GM21381 (cell line): ENCODE measurements around the gene PCDHGA8.
"Not testable (repeated sequence)": the region's sequence is repeated elsewhere in the genome, so short reads cannot be mapped to it uniquely, and the experiment has no call there.

Experiments used
- ATAC-seq: cut with Tn5 transposase; IDR thresholded peaks from one replicate; pipeline ENCODE4 v1.9.1; 2021; ENCODE audit warnings: mild to moderate bottlenecking, moderate library complexity; ENCODE audit not compliant: unreplicated experiment

PCDHGA8 gene

GRCh38 chr5:141430332-141431113, 38.1 kb downstream of the PCDHGA8 start, which contains the start of gene PCDHGA12:
Gene PCDHGA12, plus strand, starts transcription at chr5:141430507. Its CDS starts 253 bp downstream, at chr5:141430760.
- peak; percentile 71 for ATAC-seq

GRCh38 chr5:141431286-141431685, 38.9 kb downstream of the PCDHGA8 start:
- no peak for ATAC-seq

DNA sequence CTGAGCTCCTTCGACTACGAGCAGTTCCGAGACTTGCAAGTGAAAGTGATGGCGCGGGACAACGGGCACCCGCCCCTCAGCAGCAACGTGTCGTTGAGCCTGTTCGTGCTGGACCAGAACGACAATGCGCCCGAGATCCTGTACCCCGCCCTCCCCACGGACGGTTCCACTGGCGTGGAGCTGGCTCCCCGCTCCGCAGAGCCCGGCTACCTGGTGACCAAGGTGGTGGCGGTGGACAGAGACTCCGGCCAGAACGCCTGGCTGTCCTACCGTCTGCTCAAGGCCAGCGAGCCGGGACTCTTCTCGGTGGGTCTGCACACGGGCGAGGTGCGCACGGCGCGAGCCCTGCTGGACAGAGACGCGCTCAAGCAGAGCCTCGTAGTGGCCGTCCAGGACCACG, 39.9 kb downstream of the PCDHGA8 start:
- not testable (repeated sequence) for ATAC-seq

DNA sequence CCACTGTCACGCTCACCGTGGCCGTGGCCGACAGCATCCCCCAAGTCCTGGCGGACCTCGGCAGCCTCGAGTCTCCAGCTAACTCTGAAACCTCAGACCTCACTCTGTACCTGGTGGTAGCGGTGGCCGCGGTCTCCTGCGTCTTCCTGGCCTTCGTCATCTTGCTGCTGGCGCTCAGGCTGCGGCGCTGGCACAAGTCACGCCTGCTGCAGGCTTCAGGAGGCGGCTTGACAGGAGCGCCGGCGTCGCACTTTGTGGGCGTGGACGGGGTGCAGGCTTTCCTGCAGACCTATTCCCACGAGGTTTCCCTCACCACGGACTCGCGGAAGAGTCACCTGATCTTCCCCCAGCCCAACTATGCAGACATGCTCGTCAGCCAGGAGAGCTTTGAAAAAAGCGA, 40.3 kb downstream of the PCDHGA8 start:
- not testable (repeated sequence) for ATAC-seq

GRCh38 chr5:141434006-141434405, 41.6 kb downstream of the PCDHGA8 start:
- no peak for ATAC-seq

DNA sequence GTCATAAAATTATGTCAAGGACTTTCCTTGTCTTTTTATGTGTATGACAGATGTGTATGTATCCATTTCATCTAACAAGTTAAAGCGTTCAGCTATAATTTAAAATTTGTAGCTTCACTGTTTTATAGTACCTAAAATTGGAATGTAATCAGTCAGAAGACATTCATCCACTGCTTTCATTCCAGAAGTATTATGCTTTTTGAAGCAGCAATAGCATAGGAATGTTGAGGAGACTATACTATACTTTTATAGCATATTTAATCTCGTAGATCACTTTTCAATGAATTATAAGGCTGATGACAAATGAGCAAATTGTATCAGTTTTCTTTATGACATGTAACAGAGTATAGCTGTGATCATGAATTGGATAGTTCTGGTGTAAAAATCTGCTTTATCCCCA, 44.8 kb downstream of the PCDHGA8 start:
- ATAC-seq: no peak

DNA sequence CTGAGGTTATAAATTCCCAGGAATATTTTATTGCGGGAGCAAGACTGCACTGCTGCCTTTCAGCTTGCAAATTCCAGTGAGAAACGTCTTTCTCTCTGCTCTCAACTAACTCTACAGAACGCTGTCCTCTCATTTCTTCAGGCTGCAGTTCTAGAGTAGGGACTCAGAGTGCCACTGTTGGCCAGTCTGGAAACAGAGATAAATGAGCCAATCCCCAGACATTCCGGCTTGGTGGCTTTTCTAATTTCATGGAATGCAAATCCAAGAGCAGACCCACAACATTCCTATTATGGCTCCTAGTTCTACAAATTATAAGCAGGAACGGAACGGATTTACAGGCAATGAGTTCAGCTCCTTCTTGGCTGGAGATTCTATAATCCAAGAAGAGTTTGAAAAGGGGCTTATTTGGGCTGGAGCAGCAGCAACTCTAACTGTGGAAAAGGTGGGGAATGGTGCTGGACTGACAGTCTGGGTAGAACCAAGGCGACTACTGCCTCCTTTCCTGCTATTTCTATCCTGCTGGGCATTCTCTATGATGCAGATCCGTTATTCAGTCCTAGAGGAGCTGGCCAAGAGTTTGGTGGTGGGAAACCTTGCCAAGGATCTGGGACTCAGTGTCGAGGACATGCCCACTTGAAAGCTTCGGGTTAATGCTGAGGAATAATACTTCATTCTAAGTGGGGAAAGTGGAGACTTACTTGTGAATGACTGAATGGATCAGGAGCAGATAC, 47.1 kb downstream of the PCDHGA8 start:
- ATAC-seq: no peak

DNA sequence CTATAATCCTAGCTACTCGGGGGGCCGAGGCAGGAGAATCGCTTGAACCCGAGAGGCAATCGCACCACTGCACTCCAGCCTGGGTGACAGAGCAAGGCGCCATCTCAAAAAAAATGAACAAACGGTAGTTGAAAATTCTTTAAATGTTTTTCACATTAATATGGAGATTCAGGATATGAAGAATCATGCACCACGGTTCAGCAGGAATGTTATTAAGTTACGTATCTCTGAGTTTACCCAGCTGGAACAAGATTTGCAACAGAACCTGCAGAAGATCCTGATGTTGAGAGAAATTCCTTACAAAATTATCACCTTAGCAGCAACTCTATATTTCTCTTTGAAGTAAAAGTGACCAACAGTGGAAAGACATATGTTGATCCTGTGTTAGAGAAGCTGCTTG, 47.9 kb downstream of the PCDHGA8 start:
- ATAC-seq: no peak

- no peak for ATAC-seq
These were observed 49.2 kb downstream of the PCDHGA8 start for GRCh38 chr5:141441571-141442170.
